HepG2 (cell line): ENCODE measurements around the gene UNC5CL. TPM values are rescaled to one million over a fixed set of nuclear protein-coding genes. Genes with fewer than 3 reads are reported as not detected.

Source experiments
- AGO2 ChIP-seq: fragments of 200-400 bp; formaldehyde crosslinking; optimal IDR thresholded peaks from 2 replicates; pipeline ENCODE3; 2017; ENCODE audit warnings: mild to moderate bottlenecking, low read depth, low read length, moderate library complexity
- CHD2 ChIP-seq: IDR thresholded peaks from 2 replicates; pipeline ENCODE4 v1.6.1; 2011; ENCODE audit warnings: low read depth, low read length, improper control_type of control experiment
- ESRRA ChIP-seq: sonication (generic); formaldehyde crosslinking; IDR thresholded peaks from 2 replicates; pipeline ENCODE4 v1.5.1; 2020; ENCODE audit warnings: mild to moderate bottlenecking, low read depth, missing genetic modification reagents
- FOSL1 ChIP-seq: sonication (generic); formaldehyde crosslinking; IDR thresholded peaks from 2 replicates; pipeline ENCODE4 v1.9.0; 2021; ENCODE audit warnings: missing genetic modification reagents, borderline replicate concordance
- KDM2A ChIP-seq: sonication (generic); formaldehyde crosslinking; IDR thresholded peaks from 2 replicates; pipeline ENCODE4 v1.4.0; 2020; ENCODE audit warnings: low read depth, missing genetic modification reagents, borderline replicate concordance
- KDM5A ChIP-seq: fragments of 200-600 bp; sonication (generic); IDR thresholded peaks from 2 replicates; pipeline ENCODE4 v1.7.0; 2018; ENCODE audit warnings: antibody characterized with exemption, mild to moderate bottlenecking, low read length, borderline replicate concordance
- MTERF4 ChIP-seq: sonication (generic); formaldehyde crosslinking; IDR thresholded peaks from 2 replicates; pipeline ENCODE4 v1.8.0; 2023; ENCODE audit warnings: mild to moderate bottlenecking, missing genetic modification reagents
- MZF1 ChIP-seq: sonication (generic); formaldehyde crosslinking; IDR thresholded peaks from 2 replicates; pipeline ENCODE4 v1.8.1; 2023; ENCODE audit warnings: mild to moderate bottlenecking, missing genetic modification reagents, borderline replicate concordance
- NCOR1 ChIP-seq: fragments of 200-600 bp; sonication (generic); IDR thresholded peaks from 2 replicates; pipeline ENCODE4 v1.7.0; 2017; ENCODE audit warnings: antibody characterized with exemption, low read length, borderline replicate concordance
- PAF1 ChIP-seq: IDR thresholded peaks from 2 replicates; pipeline ENCODE4 v1.6.1; 2016; ENCODE audit warnings: missing genetic modification reagents, missing compliant biosample characterization
- SMAD3 ChIP-seq: sonication (generic); formaldehyde crosslinking; IDR thresholded peaks from 2 replicates; pipeline ENCODE4 v1.4.0; 2020; ENCODE audit warnings: missing genetic modification reagents
- SMYD3 ChIP-seq: sonication (generic); formaldehyde crosslinking; IDR thresholded peaks from 2 replicates; pipeline ENCODE4 v1.8.1; 2023; ENCODE audit warnings: mild to moderate bottlenecking, missing genetic modification reagents
- SP5 ChIP-seq: IDR thresholded peaks from 2 replicates; pipeline ENCODE4 v1.6.1; 2016; ENCODE audit warnings: low read depth, borderline replicate concordance
- TFDP1 ChIP-seq: IDR thresholded peaks from 2 replicates; pipeline ENCODE4 v1.6.1; 2016; ENCODE audit warnings: missing compliant biosample characterization, missing genetic modification reagents, borderline replicate concordance
- TRIM22 ChIP-seq: fragments of 450-650 bp; IDR thresholded peaks from 2 replicates; pipeline ENCODE4 v1.6.1; 2017
- ZBTB7A ChIP-seq: sonication (generic); formaldehyde crosslinking; IDR thresholded peaks from 2 replicates; pipeline ENCODE4 v1.8.0; 2022; ENCODE audit warnings: mild to moderate bottlenecking, missing genetic modification reagents
- ZFX ChIP-seq: sonication (generic); formaldehyde crosslinking; IDR thresholded peaks from 2 replicates; pipeline ENCODE4 v1.4.0; 2020; ENCODE audit warnings: mild to moderate bottlenecking, low read depth, missing genetic modification reagents, moderate library complexity
- ZNF124 ChIP-seq: sonication (generic); formaldehyde crosslinking; IDR thresholded peaks from 2 replicates; pipeline ENCODE4 v1.4.0; 2020; ENCODE audit warnings: missing genetic modification reagents
- ZNF136 ChIP-seq: sonication (generic); formaldehyde crosslinking; IDR thresholded peaks from 2 replicates; pipeline ENCODE4 v1.8.1; 2022; ENCODE audit warnings: low read depth, mild to moderate bottlenecking, moderate library complexity, missing genetic modification reagents
- ZNF280B ChIP-seq: sonication (generic); formaldehyde crosslinking; IDR thresholded peaks from 2 replicates; pipeline ENCODE4 v1.5.0; 2020; ENCODE audit warnings: missing genetic modification reagents, mild to moderate bottlenecking, borderline replicate concordance
- ZNF629 ChIP-seq: sonication (generic); formaldehyde crosslinking; conservative IDR thresholded peaks from 2 replicates; pipeline ENCODE4 v1.5.0; 2020; ENCODE audit warnings: missing genetic modification reagents
- ZNF749 ChIP-seq: sonication (generic); formaldehyde crosslinking; IDR thresholded peaks from 2 replicates; pipeline ENCODE4 v1.8.0; 2022; ENCODE audit warnings: mild to moderate bottlenecking, missing genetic modification reagents, moderate library complexity, borderline replicate concordance
- polyA plus RNA-seq, 8 experiments: library from polyadenylated mRNA; depleted of rRNA in 3 of 8; stranded (reverse) in 7 of 8; unstranded in 1 of 8; fragments of >200 nt; fragmentation: Illumina TruSeq in 4 of 8; extraction: Trizol in 4 of 8; gene quantifications; 2 replicates each; pipeline versions ENCODE4 v1.2.1 to v1.2.3, GENCODE V29; 2011 to 2016; ENCODE audit warnings: low read depth in 4 of 8, missing spikeins in 1 of 8, mixed read lengths in 1 of 8; ENCODE audit not compliant: insufficient read depth in 1 of 8
- total RNA-seq, 5 experiments: library from RNA; depleted of rRNA; stranded (reverse); fragments of >200 nt; fragmentation: Illumina TruSeq; extraction: Trizol; gene quantifications; 2 replicates each; pipeline ENCODE4 v1.2.3, GENCODE V29; 2016; ENCODE audit warnings: low read depth in 1 of 5

UNC5CL gene
- total and polyA plus RNA-seq, 2 of the 13 experiments (the other 11 are each of a cell fraction or from before 2014, with no cell fraction given), result 2.4 to 2.5 TPM

- TF ChIP-seq ZNF280B (no peak), ESRRA (peak; percentile 52; the same call in 1 of the 2 replicates), ZNF749 (no peak), AGO2 (no peak), ZBTB7A (CRISPR knock-in tag) (no peak), MTERF4 (CRISPR knock-in tag) (no peak), MZF1 (no peak), KDM2A (CRISPR knock-in tag) (peak; percentile 63; the same call in 1 of the 2 replicates), ZFX (CRISPR knock-in tag) (peak; percentile 43), SP5 (CRISPR knock-in tag) (no peak), FOSL1 (CRISPR knock-in tag) (no peak), CHD2 (no peak), TRIM22 (no peak), ZNF136 (CRISPR knock-in tag) (no peak), ZNF124 (0 out of 2 replicates have a peak, but pooled peaks have one; percentile 47), ZNF629 (CRISPR knock-in tag) (no peak), SMYD3 (CRISPR knock-in tag) (no peak), SMAD3 (CRISPR knock-in tag) (no peak), NCOR1 (no peak), PAF1 (CRISPR knock-in tag) (no peak), KDM5A (no peak), TFDP1 (CRISPR knock-in tag) (peak; percentile 11; the same call in 1 of the 2 replicates)
Measured at GRCh38 chr6:40999569-40999968, 39.5 kb downstream of the UNC5CL start (continued).
